HCT116 (cell line): Measurements from ENCODE around the gene ZNF660.
"Not testable (repeated sequence)": the region's sequence is repeated elsewhere in the genome, so short reads cannot be mapped to it uniquely, and the experiment has no call there.

Source experiments
- CTCF ChIP-seq, 3 experiments: fragments of 200-600 bp in 1 of 3; sonication (generic) in 1 of 3; IDR thresholded peaks in 2 of 3; conservative IDR thresholded peaks in 1 of 3; 2 replicates each; pipeline ENCODE4 v1.5.1; 2012 to 2017; ENCODE audit warnings: low read depth in 2 of 3, low read length in 2 of 3, antibody characterized with exemption in 1 of 3, borderline replicate concordance in 1 of 3, control low read depth in 1 of 3, mild to moderate bottlenecking in 1 of 3, mixed read lengths in 1 of 3, mixed run types in 1 of 3, moderate library complexity in 1 of 3; ENCODE audit not compliant: insufficient read depth in 1 of 3
- FOSL1 ChIP-seq: IDR thresholded peaks from 2 replicates; pipeline ENCODE4 v1.6.1; 2012; ENCODE audit warnings: low read depth

- not testable (repeated sequence) for TF ChIP-seq CTCF (IDR thresholded peaks at IDR 0.05 in 2 of 3, conservative IDR thresholded peaks at IDR 0.05 in 1 of 3; ENCODE audit: borderline replicate concordance in 1 of 3, insufficient read depth in 1 of 3, low read depth in 2 of 3, low read length in 2 of 3); FOSL1
Observed at GRCh38 chr3:44578316-44578715, 6.4 kb upstream of the ZNF660 start.
